HG03064 (cell line): ENCODE results near the gene DDX24.

Experiments used
- ATAC-seq: cut with Tn5 transposase; IDR thresholded peaks from one replicate; pipeline ENCODE4 v1.9.1; 2021; ENCODE audit warnings: low read depth; ENCODE audit not compliant: unreplicated experiment

The DDX24 gene

GRCh38 chr14:94050231-94050880 is 30.6 kb downstream of the DDX24 start:
- ATAC-seq: no peak

- ATAC-seq: no peak
Observed at GRCh38 chr14:94049625-94050023, 31.4 kb downstream of the DDX24 start.

GRCh38 chr14:94048691-94049624 is 32.0 kb downstream of the DDX24 start:
- no peak for ATAC-seq

GRCh38 chr14:94047581-94047980 is 33.4 kb downstream of the DDX24 start:
- no peak for ATAC-seq

- no peak for ATAC-seq
Observed at GRCh38 chr14:94046696-94047250, 34.2 kb downstream of the DDX24 start.

- no peak for ATAC-seq
Observed at GRCh38 chr14:94045563-94046345, 35.2 kb downstream of the DDX24 start.

- ATAC-seq: no peak
Observed at GRCh38 chr14:94045101-94045500, 35.9 kb downstream of the DDX24 start.

GRCh38 chr14:94044476-94045091 is 36.4 kb downstream of the DDX24 start:
- ATAC-seq: no peak

GRCh38 chr14:94043756-94044475 is 37.1 kb downstream of the DDX24 start:
- no peak for ATAC-seq

- no peak for ATAC-seq
Observed at GRCh38 chr14:94043111-94043755, 37.8 kb downstream of the DDX24 start.

- no peak for ATAC-seq
Observed at GRCh38 chr14:94042433-94043091, 38.4 kb downstream of the DDX24 start.

GRCh38 chr14:94041551-94042346 is 39.3 kb downstream of the DDX24 start:
- no peak for ATAC-seq

- ATAC-seq: no peak
Observed at GRCh38 chr14:94040796-94041195, 40.2 kb downstream of the DDX24 start.

GRCh38 chr14:94040247-94040646 is 40.8 kb downstream of the DDX24 start:
- no peak for ATAC-seq

GRCh38 chr14:94038921-94039629 is 41.9 kb downstream of the DDX24 start:
- ATAC-seq: no peak

GRCh38 chr14:94038510-94038909 is 42.5 kb downstream of the DDX24 start:
- ATAC-seq: no peak

- ATAC-seq: no peak
Observed at GRCh38 chr14:94037954-94038353, 43.0 kb downstream of the DDX24 start.
